Measurements from ENCODE around the gene FAM78B. TPM values are rescaled to one million over a fixed set of nuclear protein-coding genes. Genes with fewer than 3 reads are reported as not detected.

FAM78B gene
- total RNA-seq, 2 donors from 2014 or later = 0.79 to 0.90 TPM

- H3K4me3 Mint-ChIP-seq = no peak overlapping the region
- DNase-seq = no peak
- no peak for ATAC-seq (replicated peaks in 1 of 2)
- H3K27me3 Mint-ChIP-seq (ENCODE audit: low read depth) = peaks cover 36% of the 10 kb centered on the region
- H3K4me1 Mint-ChIP-seq (ENCODE audit: low read depth) = no peaks in the 10 kb centered on the region
- no peak overlapping the region for H3K27ac Mint-ChIP-seq
- H3K9me3 Mint-ChIP-seq = peaks cover 0 to 2% of the 10 kb centered on the region in 2 donors
- H3K36me3 Mint-ChIP-seq (ENCODE audit: insufficient read depth in 2 of 2) = no peaks in the 10 kb centered on the region
Observed at GRCh38 chr1:166029196-166029945, 137.4 kb downstream of the FAM78B start.

- H3K36me3 Mint-ChIP-seq (ENCODE audit: insufficient read depth in 2 of 2) = no peaks in the 10 kb centered on the region
- H3K4me3 Mint-ChIP-seq = no peak overlapping the region
- no peak overlapping the region for H3K27ac Mint-ChIP-seq
- peaks cover 47% of the 10 kb centered on the region for H3K27me3 Mint-ChIP-seq (ENCODE audit: low read depth)
- DNase-seq = no peak
- H3K9me3 Mint-ChIP-seq = peaks cover 0 to 2% of the 10 kb centered on the region in 2 donors
- H3K4me1 Mint-ChIP-seq (ENCODE audit: low read depth) = no peaks in the 10 kb centered on the region
- ATAC-seq (replicated peaks in 1 of 2) = no peak
Observed at GRCh38 chr1:166026555-166026954, 140.2 kb downstream of the FAM78B start.

GRCh38 chr1:166026143-166026542 lies 140.7 kb downstream of the FAM78B start:
- DNase-seq = no peak
- H3K27ac Mint-ChIP-seq = no peak overlapping the region
- H3K36me3 Mint-ChIP-seq (ENCODE audit: insufficient read depth in 2 of 2) = no peaks in the 10 kb centered on the region
- no peak overlapping the region for H3K4me3 Mint-ChIP-seq
- no peaks in the 10 kb centered on the region for H3K4me1 Mint-ChIP-seq (ENCODE audit: low read depth)
- H3K9me3 Mint-ChIP-seq = peaks cover 0 to 2% of the 10 kb centered on the region in 2 donors
- no peak for ATAC-seq (replicated peaks in 1 of 2)
- H3K27me3 Mint-ChIP-seq (ENCODE audit: low read depth) = peaks cover 47% of the 10 kb centered on the region

- H3K36me3 Mint-ChIP-seq (ENCODE audit: insufficient read depth in 2 of 2) = no peaks in the 10 kb centered on the region
- H3K4me1 Mint-ChIP-seq (ENCODE audit: low read depth) = no peaks in the 10 kb centered on the region
- H3K27ac Mint-ChIP-seq = no peak overlapping the region
- H3K9me3 Mint-ChIP-seq = no peaks in the 10 kb centered on the region
- ATAC-seq (replicated peaks in 1 of 2) = no peak
- H3K4me3 Mint-ChIP-seq = no peak overlapping the region
- H3K27me3 Mint-ChIP-seq (ENCODE audit: low read depth) = peaks cover 36% of the 10 kb centered on the region
- DNase-seq = no peak
Observed at GRCh38 chr1:166020210-166020609, 146.6 kb downstream of the FAM78B start.

All from activated T-cell treated with anti-CD3 and anti-CD28 coated beads, Interleukin-2, amount 50 U/mL, for 72 hours (primary cell).